ENCODE results near the gene ANK2.

The ANK2 gene

GRCh38 chr4:113293043-113293560, 243.6 kb downstream of the ANK2 start:
- no peak for DNase-seq

- no peak for DNase-seq
These were observed 244.2 kb downstream of the ANK2 start for GRCh38 chr4:113293674-113294073.

- DNase-seq = no peak
These were observed 245.5 kb downstream of the ANK2 start for GRCh38 chr4:113294908-113295307.

- DNase-seq = no peak
These were observed 251.0 kb downstream of the ANK2 start for GRCh38 chr4:113300471-113300928.

GRCh38 chr4:113302051-113302450, 252.6 kb downstream of the ANK2 start:
- DNase-seq = no peak

- DNase-seq = no peak
These were observed 253.9 kb downstream of the ANK2 start for GRCh38 chr4:113303315-113303714.

- no peak for DNase-seq
These were observed 261.6 kb downstream of the ANK2 start for GRCh38 chr4:113311047-113311446.

GRCh38 chr4:113312529-113312928, 263.1 kb downstream of the ANK2 start:
- no peak for DNase-seq

- DNase-seq = no peak
These were observed 265.0 kb downstream of the ANK2 start for GRCh38 chr4:113314426-113314825.

GRCh38 chr4:113316879-113317278, 267.4 kb downstream of the ANK2 start:
- DNase-seq = no peak

GRCh38 chr4:113317523-113317922, 268.1 kb downstream of the ANK2 start:
- DNase-seq = no peak

- no peak for DNase-seq
These were observed 273.3 kb downstream of the ANK2 start for GRCh38 chr4:113322736-113323135.

GRCh38 chr4:113325876-113326615, 276.6 kb downstream of the ANK2 start:
- DNase-seq = no peak

GRCh38 chr4:113327494-113327893, 278.0 kb downstream of the ANK2 start:
- DNase-seq = no peak

GRCh38 chr4:113328514-113328913, 279.1 kb downstream of the ANK2 start:
- no peak for DNase-seq

- DNase-seq = no peak
These were observed 280.7 kb downstream of the ANK2 start for GRCh38 chr4:113330200-113330599.

- DNase-seq = no peak
These were observed 282.4 kb downstream of the ANK2 start for GRCh38 chr4:113331811-113332210.

- no peak for DNase-seq
These were observed 283.2 kb downstream of the ANK2 start for GRCh38 chr4:113332701-113333100.

GRCh38 chr4:113335746-113336145, 286.3 kb downstream of the ANK2 start:
- DNase-seq = no peak

- DNase-seq = no peak
These were observed 287.1 kb downstream of the ANK2 start for GRCh38 chr4:113336556-113336955.

GRCh38 chr4:113339430-113339813, 290.0 kb downstream of the ANK2 start:
- DNase-seq = no peak

- DNase-seq = no peak
These were observed 294.6 kb downstream of the ANK2 start for GRCh38 chr4:113344100-113344499.

- DNase-seq = no peak
These were observed 297.8 kb downstream of the ANK2 start for GRCh38 chr4:113347245-113347644.

GRCh38 chr4:113349430-113349829, 300.0 kb downstream of the ANK2 start:
- DNase-seq = no peak

GRCh38 chr4:113350576-113350975, 301.1 kb downstream of the ANK2 start:
- no peak for DNase-seq

All from GOT3 (cell line).